ENCODE data around the gene NLK. TPM values are rescaled to one million over a fixed set of nuclear protein-coding genes. Genes with fewer than 3 reads are reported as not detected.

NLK gene
- total RNA-seq, 1 experiment from 2014 or later = 12.8 TPM

- ATAC-seq (no peak), DNase-seq (ENCODE audit: low read depth, low spot score) (no peak)
- no peak overlapping the region for H3K9ac ChIP-seq (ENCODE audit: low read length)
- no peak overlapping the region for H3K4me3 ChIP-seq (replicated peaks in 1 of 2; ENCODE audit: low read depth in 1 of 2, low read length in 2 of 2)
- no peaks in the 10 kb centered on the region for H3K9me3 ChIP-seq (ENCODE audit: control insufficient read depth in 1 of 2, insufficient read depth in 1 of 2, low read depth in 1 of 2, low read length in 2 of 2)
- TF ChIP-seq YY1 (IDR thresholded peaks at IDR 0.05; ENCODE audit: extremely low read depth, insufficient replicate concordance, low read depth, low read length) (no peak), EGR1 (IDR thresholded peaks at IDR 0.05; ENCODE audit: low read depth) (no peak), CBX3 (IDR thresholded peaks at IDR 0.05; ENCODE audit: low read depth) (no peak), TCF7L2 (IDR thresholded peaks at IDR 0.05; ENCODE audit: borderline replicate concordance, extremely low read depth, insufficient read depth, insufficient read length) (no peak), RAD21 (IDR thresholded peaks at IDR 0.05; ENCODE audit: low read depth) (no peak)
- TF ChIP-seq, protein P1, sequence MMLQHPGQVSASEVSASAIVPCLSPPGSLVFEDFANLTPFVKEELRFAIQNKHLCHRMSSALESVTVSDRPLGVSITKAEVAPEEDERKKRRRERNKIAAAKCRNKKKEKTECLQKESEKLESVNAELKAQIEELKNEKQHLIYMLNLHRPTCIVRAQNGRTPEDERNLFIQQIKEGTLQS (IDR thresholded peaks at IDR 0.05) = no peak
- H3K27me3 ChIP-seq (ENCODE audit: insufficient read depth, low read length) = no peaks in the 10 kb centered on the region
- H3K4me2 ChIP-seq (ENCODE audit: low read length) = no peak overlapping the region
- H3K4me1 ChIP-seq (ENCODE audit: control insufficient read depth in 1 of 2, insufficient read depth in 2 of 2, low read length in 2 of 2) = no peaks in the 10 kb centered on the region
- POLR2A ChIA-PET = no interaction called here
- H2AFZ ChIP-seq (ENCODE audit: low read depth, low read length, poor library complexity, severe bottlenecking) = no peak overlapping the region
- 0 out of 2 replicates have a peak, but pooled peaks cover 11% of the 10 kb centered on the region for H3K79me2 ChIP-seq (ENCODE audit: insufficient read depth, low read length)
- RAD21 ChIA-PET (ENCODE audit: low non-redundant PET in 1 of 2, low total read pairs in 2 of 2, uncharacterized antibody in 2 of 2, unreplicated experiment in 2 of 2) = no interaction called here
- H3K27ac ChIP-seq (ENCODE audit: low read depth, low read length) = no peak overlapping the region
- H3K36me3 ChIP-seq (ENCODE audit: control insufficient read depth in 1 of 2, insufficient read depth in 2 of 2, low read length in 2 of 2) = no peaks in the 10 kb centered on the region
- H4K20me1 ChIP-seq (ENCODE audit: insufficient read depth) = no peaks in the 10 kb centered on the region
- intact Hi-C loops (cut with micrococcal nuclease) = no loop called here
- CTCF ChIA-PET = no interaction called here
- no peaks in the 10 kb centered on the region for H3K9me2 ChIP-seq (ENCODE audit: insufficient read depth)
- BruUV-seq (replicated peaks) = no TSS peak
Observed at GRCh38 chr17:28112181-28112580, 69.7 kb downstream of the NLK start.

- Histone ChIP-seq H3K27ac (ENCODE audit: low read depth, low read length) (no peak overlapping the region), H3K36me3 (ENCODE audit: control insufficient read depth in 1 of 2, insufficient read depth in 2 of 2, low read length in 2 of 2) (no peaks in the 10 kb centered on the region), H3K4me3 (replicated peaks in 1 of 2; ENCODE audit: low read depth in 1 of 2, low read length in 2 of 2) (no peak overlapping the region), H4K20me1 (ENCODE audit: insufficient read depth) (no peaks in the 10 kb centered on the region), H3K9me2 (ENCODE audit: insufficient read depth) (no peaks in the 10 kb centered on the region), H3K9me3 (ENCODE audit: control insufficient read depth in 1 of 2, insufficient read depth in 1 of 2, low read depth in 1 of 2, low read length in 2 of 2) (no peaks in the 10 kb centered on the region), H3K4me2 (ENCODE audit: low read length) (no peak overlapping the region), H3K4me1 (ENCODE audit: control insufficient read depth in 1 of 2, insufficient read depth in 2 of 2, low read length in 2 of 2) (no peaks in the 10 kb centered on the region), H3K79me2 (ENCODE audit: insufficient read depth, low read length) (0 out of 2 replicates have a peak, but pooled peaks cover 11% of the 10 kb centered on the region), H3K9ac (ENCODE audit: low read length) (no peak overlapping the region), H2AFZ (ENCODE audit: low read depth, low read length, poor library complexity, severe bottlenecking) (no peak overlapping the region), H3K27me3 (ENCODE audit: insufficient read depth, low read length) (no peaks in the 10 kb centered on the region)
- ChIA-PET RAD21 (ENCODE audit: low non-redundant PET in 1 of 2, low total read pairs in 2 of 2, uncharacterized antibody in 2 of 2, unreplicated experiment in 2 of 2) (no interaction called here), CTCF (no interaction called here), POLR2A (no interaction called here)
- intact Hi-C loops (cut with micrococcal nuclease) = no loop called here
- DNase-seq (ENCODE audit: low read depth, low spot score) (no peak), ATAC-seq (no peak)
- TF ChIP-seq SIN3A (IDR thresholded peaks at IDR 0.05; ENCODE audit: low read depth) (no peak), SRF (IDR thresholded peaks at IDR 0.05; ENCODE audit: low read depth) (no peak), SP1 (IDR thresholded peaks at IDR 0.05; ENCODE audit: low read depth) (no peak), RAD21 (IDR thresholded peaks at IDR 0.05; ENCODE audit: low read depth) (no peak), POLR2AphosphoS5 (IDR thresholded peaks at IDR 0.05; ENCODE audit: low read depth, low read length) (no peak)
- no TSS peak for BruUV-seq (replicated peaks)
Observed at GRCh38 chr17:28112606-28113005, 70.1 kb downstream of the NLK start.

Data from HCT116 (cell line).